ENCODE data around the gene SNX14. TPM values are rescaled to one million over a fixed set of nuclear protein-coding genes. Genes with fewer than 3 reads are reported as not detected.
"Not testable (repeated sequence)": the region's sequence is repeated elsewhere in the genome, so short reads cannot be mapped to it uniquely, and the experiment has no call there.

SNX14 gene
- total RNA-seq, 1 donor from 2014 or later, result 64.8 TPM

GRCh38 chr6:85565736-85566135 lies 27.9 kb downstream of the SNX14 start:
- intact Hi-C loops (cut with DNase I), result no loop called here
- no peak for DNase-seq (ENCODE audit: extremely low spot score in 2 of 2)
- Histone ChIP-seq H3K9me3 (no peaks in the 10 kb centered on the region), H3K27me3 (no peaks in the 10 kb centered on the region), H3K4me1 (no peaks in the 10 kb centered on the region), H3K36me3 (peaks cover 0 to 10% of the 10 kb centered on the region in 2 donors), H3K4me3 (no peak overlapping the region), H3K27ac (no peak overlapping the region)
- TF ChIP-seq POLR2AphosphoS5 (IDR thresholded peaks at IDR 0.05; ENCODE audit: insufficient read depth in 1 of 2, low read depth in 1 of 2), result no peak
- TF ChIP-seq CTCF (IDR thresholded peaks at IDR 0.05), result no peak

GRCh38 chr6:85564223-85564622 lies 29.4 kb downstream of the SNX14 start:
- peaks cover 0 to 13% of the 10 kb centered on the region in 2 donors for H3K36me3 ChIP-seq

GRCh38 chr6:85561750-85562357 lies 31.8 kb downstream of the SNX14 start:
- TF ChIP-seq POLR2A (IDR thresholded peaks at IDR 0.05), result no peak
- TF ChIP-seq POLR2AphosphoS5 (IDR thresholded peaks at IDR 0.05; ENCODE audit: insufficient read depth in 1 of 2, low read depth in 1 of 2), result no peak
- no peak for TF ChIP-seq CTCF (IDR thresholded peaks at IDR 0.05)
- H3K36me3 ChIP-seq, result peaks cover 0 to 20% of the 10 kb centered on the region in 2 donors
- no peaks in the 10 kb centered on the region for H3K9me3 ChIP-seq
- no peak for DNase-seq (ENCODE audit: extremely low spot score in 2 of 2)
- H3K27me3 ChIP-seq, result no peaks in the 10 kb centered on the region
- intact Hi-C loops (cut with DNase I), result no loop called here
- H3K27ac ChIP-seq, result no peak overlapping the region
- no peaks in the 10 kb centered on the region for H3K4me1 ChIP-seq
- H3K4me3 ChIP-seq, result no peak overlapping the region

More at GRCh38 chr6:85564223-85564622, 29.4 kb downstream of the SNX14 start:
- H3K27ac ChIP-seq; H3K9me3 ChIP-seq; intact Hi-C loops (cut with DNase I); DNase-seq (ENCODE audit: extremely low spot score in 2 of 2); H3K4me1 ChIP-seq; H3K4me3 ChIP-seq; H3K27me3 ChIP-seq: not testable (repeated sequence)

GRCh38 chr6:85556992-85557668 lies 36.5 kb downstream of the SNX14 start:
- Histone ChIP-seq H3K9me3 (no peaks in the 10 kb centered on the region), H3K27ac (no peak overlapping the region), H3K4me3 (no peak overlapping the region), H3K27me3 (no peaks in the 10 kb centered on the region), H3K4me1 (no peaks in the 10 kb centered on the region), H3K36me3 (peaks cover 0 to 22% of the 10 kb centered on the region in 2 donors)
- TF ChIP-seq CTCF (IDR thresholded peaks at IDR 0.05), result no peak
- no peak for TF ChIP-seq POLR2AphosphoS5 (IDR thresholded peaks at IDR 0.05; ENCODE audit: insufficient read depth in 1 of 2, low read depth in 1 of 2)
- TF ChIP-seq POLR2A (IDR thresholded peaks at IDR 0.05), result no peak
- intact Hi-C loops (cut with DNase I), result no loop called here
- no peak for DNase-seq (ENCODE audit: extremely low spot score in 2 of 2)

- TF ChIP-seq CTCF (IDR thresholded peaks at IDR 0.05), result no peak
- TF ChIP-seq POLR2AphosphoS5 (IDR thresholded peaks at IDR 0.05; ENCODE audit: insufficient read depth in 1 of 2, low read depth in 1 of 2), result no peak
- TF ChIP-seq POLR2A (IDR thresholded peaks at IDR 0.05), result no peak
- H3K27me3 ChIP-seq, result no peaks in the 10 kb centered on the region
- no peak overlapping the region for H3K27ac ChIP-seq
- intact Hi-C loops (cut with DNase I), result no loop called here
- H3K36me3 ChIP-seq, result peaks cover 0 to 24% of the 10 kb centered on the region in 2 donors
- H3K9me3 ChIP-seq, result no peaks in the 10 kb centered on the region
- no peak for DNase-seq (ENCODE audit: extremely low spot score in 2 of 2)
- H3K4me1 ChIP-seq, result no peaks in the 10 kb centered on the region
- H3K4me3 ChIP-seq, result no peak overlapping the region
Observed at GRCh38 chr6:85552652-85553051, 41.0 kb downstream of the SNX14 start.
